GM13977 (cell line): ENCODE data around the gene ELOF1.

Experiments
- DNase-seq: peaks from one replicate; pipeline ENCODE4 v3.0.0; 2012; ENCODE audit warnings: low spot score
- CTCF ChIP-seq: IDR thresholded peaks from 2 replicates; pipeline ENCODE4 v1.5.1; 2012; ENCODE audit warnings: mild to moderate bottlenecking, control low read depth; ENCODE audit not compliant: insufficient read depth; ENCODE audit errors: extremely low read depth, missing control alignments
- in situ Hi-C: fragments of 300-500 bp; cut with MboI; formaldehyde crosslinking; loops from one replicate; pipeline ENCODE4 v1.12.0; 2022; ENCODE audit warnings: low sequenced_read_pairs, low pct_unique_long_range_greater_than_20kb, mixed read lengths, inconsistent platforms; ENCODE audit not compliant: unreplicated experiment

Gene ELOF1

GRCh38 chr19:11535792-11536595 lies 23.0 kb downstream of the ELOF1 start:
- in situ Hi-C loops = no loop called here
- TF ChIP-seq CTCF = peak; percentile 92
- DNase-seq = peak; percentile 97

- TF ChIP-seq CTCF = no peak
- in situ Hi-C loops = no loop called here
- DNase-seq = no peak
Measured at GRCh38 chr19:11534948-11535347, 24.1 kb downstream of the ELOF1 start.

- no peak for TF ChIP-seq CTCF
- in situ Hi-C loops = no loop called here
- DNase-seq = no peak
Measured at GRCh38 chr19:11534538-11534937, 24.5 kb downstream of the ELOF1 start.

GRCh38 chr19:11530432-11530831 lies 28.6 kb downstream of the ELOF1 start:
- DNase-seq = no peak
- in situ Hi-C loops = no loop called here
- TF ChIP-seq CTCF = no peak

- no peak for TF ChIP-seq CTCF
- in situ Hi-C loops = no loop called here
- peak; percentile 97 for DNase-seq
Measured at GRCh38 chr19:11528551-11529341, 30.3 kb downstream of the ELOF1 start, which contains the start of gene ECSIT. TSS of gene ECSIT (minus strand) at chr19:11529134. CDS start at chr19:11519170, 9,964 bp downstream.

- in situ Hi-C loops = no loop called here
- no peak for DNase-seq
- no peak for TF ChIP-seq CTCF
Measured at GRCh38 chr19:11519138-11519537, 39.9 kb downstream of the ELOF1 start.
